Left lung (tissue), 10 donors: ENCODE measurements around the gene ACSBG1. TPM values are rescaled to one million over a fixed set of nuclear protein-coding genes. Genes with fewer than 3 reads are reported as not detected.

Experiments used
- ATAC-seq: fragments of 200-7000 bp; cut with Tn5 transposase; one replicate; pipeline ENCODE4 v1.9.1; 2020; ENCODE audit warnings: moderate library complexity
- DNase-seq, 4 donors: peaks; one replicate each; pipeline ENCODE4 v3.0.0-alpha.2; 2013 to 2020
- H3K27ac ChIP-seq, 2 donors: fragments of 200-600 bp; sonication (generic) in 1 of 2; one replicate each; pipeline versions ENCODE4 v1.5.0 to v1.8.0; 2020 to 2021
- H3K27me3 ChIP-seq, 2 donors: fragments of 200-600 bp; sonication (generic) in 1 of 2; one replicate each; pipeline versions ENCODE4 v1.5.0 to v1.8.0; 2020 to 2021
- H3K36me3 ChIP-seq, 2 donors: fragments of 200-600 bp; sonication (generic) in 1 of 2; one replicate each; pipeline versions ENCODE4 v1.5.0 to v1.8.0; 2020 to 2021
- H3K4me1 ChIP-seq, 2 donors: fragments of 200-600 bp; one replicate each; pipeline ENCODE4 v1.8.0; 2021
- H3K4me3 ChIP-seq, 2 donors: fragments of 200-600 bp; sonication (generic) in 1 of 2; one replicate each; pipeline versions ENCODE4 v1.5.0 to v1.8.0; 2020 to 2021; ENCODE audit warnings: mild to moderate bottlenecking in 1 of 2
- H3K9me3 ChIP-seq, 2 donors: fragments of 200-600 bp; sonication (generic) in 1 of 2; one replicate each; pipeline versions ENCODE4 v1.5.0 to v1.8.0; 2020 to 2021
- intact Hi-C, 2 donors: fragments of 100-400 bp; cut with DNase I; formaldehyde crosslinking; loops; one replicate each; pipeline versions ENCODE4 v1.11.2 to v1.14.2; 2022
- polyA plus RNA-seq, 6 donors: library from polyadenylated mRNA; unstranded; fragments of 120-200 nt; gene quantifications; one replicate each; pipeline ENCODE4 v1.2.1, GENCODE V29; 2013; ENCODE audit not compliant: insufficient read length in 6 of 6
- total RNA-seq, 2 donors: library from RNA; stranded (reverse); fragmentation: NEBNext Ultra II Directional; extraction: Animal tissue kit (Norgen Biotek cat#: 25700); gene quantifications; one replicate each; pipeline ENCODE4 v1.2.1, GENCODE V29; 2021
- TF ChIP-seq, protein P1 (sequence below), 2 donors: fragments of 200-600 bp; sonication (generic) in 1 of 2; IDR thresholded peaks; one replicate each; pipeline versions ENCODE4 v1.5.0 to v1.8.0; 2021; ENCODE audit warnings: antibody characterized with exemption in 2 of 2
- donor health status: DM: no; HTN: yes; CAD: no.
- donor health status: DM: no; HTN: no; CAD: no.

The ACSBG1 gene
- total and polyA plus RNA-seq, 8 donors, result 0.42 to 1.9 (median 0.79) TPM; not detected in 1

DNA sequence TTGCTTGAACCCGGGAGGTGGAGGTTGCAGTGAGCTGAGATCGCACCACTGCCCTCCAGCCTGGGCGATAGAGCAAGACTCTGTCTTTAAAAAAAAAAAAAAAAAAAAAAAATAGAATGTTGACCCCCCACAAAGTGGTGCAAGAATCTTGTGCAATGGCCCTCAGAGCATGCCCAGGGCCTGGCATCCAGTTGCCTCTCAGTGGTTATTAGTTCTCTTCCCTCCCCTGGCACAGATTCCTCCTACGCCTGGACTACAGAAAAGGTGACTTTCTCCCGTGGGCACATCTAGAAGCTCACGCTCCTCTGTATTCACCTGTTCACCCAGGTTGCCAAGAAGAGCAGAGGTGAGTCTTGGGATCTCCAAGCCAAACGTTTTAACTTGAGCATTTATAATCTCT lies 36.7 kb downstream of the ACSBG1 start:
- DNase-seq, result no peak
- TF ChIP-seq, protein P1, sequence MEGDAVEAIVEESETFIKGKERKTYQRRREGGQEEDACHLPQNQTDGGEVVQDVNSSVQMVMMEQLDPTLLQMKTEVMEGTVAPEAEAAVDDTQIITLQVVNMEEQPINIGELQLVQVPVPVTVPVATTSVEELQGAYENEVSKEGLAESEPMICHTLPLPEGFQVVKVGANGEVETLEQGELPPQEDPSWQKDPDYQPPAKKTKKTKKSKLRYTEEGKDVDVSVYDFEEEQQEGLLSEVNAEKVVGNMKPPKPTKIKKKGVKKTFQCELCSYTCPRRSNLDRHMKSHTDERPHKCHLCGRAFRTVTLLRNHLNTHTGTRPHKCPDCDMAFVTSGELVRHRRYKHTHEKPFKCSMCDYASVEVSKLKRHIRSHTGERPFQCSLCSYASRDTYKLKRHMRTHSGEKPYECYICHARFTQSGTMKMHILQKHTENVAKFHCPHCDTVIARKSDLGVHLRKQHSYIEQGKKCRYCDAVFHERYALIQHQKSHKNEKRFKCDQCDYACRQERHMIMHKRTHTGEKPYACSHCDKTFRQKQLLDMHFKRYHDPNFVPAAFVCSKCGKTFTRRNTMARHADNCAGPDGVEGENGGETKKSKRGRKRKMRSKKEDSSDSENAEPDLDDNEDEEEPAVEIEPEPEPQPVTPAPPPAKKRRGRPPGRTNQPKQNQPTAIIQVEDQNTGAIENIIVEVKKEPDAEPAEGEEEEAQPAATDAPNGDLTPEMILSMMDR (IDR thresholded peaks at IDR 0.05), result no peak
- Histone ChIP-seq H3K27ac (no peak overlapping the region), H3K4me3 (no peak overlapping the region), H3K4me1 (no peaks in the 10 kb centered on the region), H3K36me3 (no peaks in the 10 kb centered on the region), H3K9me3 (no peaks in the 10 kb centered on the region), H3K27me3 (no peaks in the 10 kb centered on the region)
- intact Hi-C loops, result loop anchor here in 1 of 2 donors (5.0 kb wide), 1 partner anchor 85 kb away; no protein-coding TSS in a partner anchor
- ATAC-seq, result no peak

DNA sequence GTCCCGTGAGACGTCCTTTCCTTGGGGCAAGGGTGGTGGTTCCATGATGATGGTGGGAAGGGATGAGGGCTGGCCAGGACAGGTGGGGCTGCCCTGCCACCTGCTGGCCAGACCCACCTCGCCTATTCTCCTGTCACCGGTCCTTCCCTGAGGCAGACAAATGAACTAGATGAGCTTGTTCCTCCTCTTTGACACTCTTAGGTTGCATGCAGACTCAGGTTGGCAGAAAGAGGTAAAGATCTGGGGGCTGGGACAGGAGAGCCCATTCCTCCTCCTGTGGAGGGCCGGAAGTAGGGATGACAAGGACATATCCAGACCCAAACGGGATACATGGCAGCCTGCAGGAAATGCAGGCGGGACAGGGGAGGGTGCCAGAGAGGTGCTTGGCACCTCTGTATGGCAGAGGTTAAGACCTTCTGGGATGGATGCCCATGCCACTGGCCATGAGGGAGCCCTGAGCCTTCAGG lies 38.6 kb downstream of the ACSBG1 start:
- peak; percentile 91 for ATAC-seq

DNA sequence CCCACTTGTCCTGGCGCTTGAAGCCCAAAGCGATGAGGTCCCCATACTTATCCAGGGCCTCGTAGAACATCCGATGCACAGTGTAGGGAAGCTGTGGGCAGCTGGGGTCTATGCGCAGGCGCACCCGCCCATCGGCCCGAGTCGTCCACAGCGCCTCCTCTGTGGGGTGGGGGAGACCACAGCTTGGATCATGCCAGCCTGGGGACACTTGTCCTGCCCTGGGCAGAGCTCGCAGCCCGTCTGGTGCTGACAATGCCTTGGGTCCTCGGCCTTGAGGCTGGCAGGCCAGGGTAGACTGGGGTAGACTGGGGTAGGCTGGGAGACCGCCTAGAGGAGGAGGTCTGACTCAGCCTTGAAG lies 39.8 kb downstream of the ACSBG1 start:
- Histone ChIP-seq H3K36me3 (no peaks in the 10 kb centered on the region), H3K27ac (no peak overlapping the region), H3K9me3 (no peaks in the 10 kb centered on the region), H3K4me3 (no peak overlapping the region), H3K27me3 (no peaks in the 10 kb centered on the region), H3K4me1 (no peaks in the 10 kb centered on the region)
- TF ChIP-seq, protein P1 (IDR thresholded peaks at IDR 0.05), result no peak
- DNase-seq (no peak), ATAC-seq (no peak)
- intact Hi-C loops, result no loop called here

More for the DNA sequence above, 38.6 kb downstream of the ACSBG1 start:
- H3K4me3 ChIP-seq, result no peak overlapping the region
- H3K27ac ChIP-seq, result no peak overlapping the region
- H3K4me1 ChIP-seq, result no peaks in the 10 kb centered on the region
- intact Hi-C loops, result loop anchor here in 1 of 2 donors (5.0 kb wide), 1 partner anchor 83 kb away; no protein-coding TSS in a partner anchor
- no peaks in the 10 kb centered on the region for H3K27me3 ChIP-seq
- H3K36me3 ChIP-seq, result no peaks in the 10 kb centered on the region
- TF ChIP-seq, protein P1 (IDR thresholded peaks at IDR 0.05), result peak; percentile 62 to 73
- peak in 1 of 4 donors; percentile 40 for DNase-seq
- no peaks in the 10 kb centered on the region for H3K9me3 ChIP-seq

GRCh38 chr15:78193731-78194567 lies 40.4 kb downstream of the ACSBG1 start:
- Histone ChIP-seq H3K4me3 (no peak overlapping the region), H3K9me3 (no peaks in the 10 kb centered on the region), H3K27me3 (no peaks in the 10 kb centered on the region), H3K36me3 (no peaks in the 10 kb centered on the region), H3K4me1 (no peaks in the 10 kb centered on the region), H3K27ac (no peak overlapping the region)
- DNase-seq (no peak), ATAC-seq (no peak)
- intact Hi-C loops, result no loop called here
- TF ChIP-seq, protein P1 (IDR thresholded peaks at IDR 0.05), result no peak

DNA sequence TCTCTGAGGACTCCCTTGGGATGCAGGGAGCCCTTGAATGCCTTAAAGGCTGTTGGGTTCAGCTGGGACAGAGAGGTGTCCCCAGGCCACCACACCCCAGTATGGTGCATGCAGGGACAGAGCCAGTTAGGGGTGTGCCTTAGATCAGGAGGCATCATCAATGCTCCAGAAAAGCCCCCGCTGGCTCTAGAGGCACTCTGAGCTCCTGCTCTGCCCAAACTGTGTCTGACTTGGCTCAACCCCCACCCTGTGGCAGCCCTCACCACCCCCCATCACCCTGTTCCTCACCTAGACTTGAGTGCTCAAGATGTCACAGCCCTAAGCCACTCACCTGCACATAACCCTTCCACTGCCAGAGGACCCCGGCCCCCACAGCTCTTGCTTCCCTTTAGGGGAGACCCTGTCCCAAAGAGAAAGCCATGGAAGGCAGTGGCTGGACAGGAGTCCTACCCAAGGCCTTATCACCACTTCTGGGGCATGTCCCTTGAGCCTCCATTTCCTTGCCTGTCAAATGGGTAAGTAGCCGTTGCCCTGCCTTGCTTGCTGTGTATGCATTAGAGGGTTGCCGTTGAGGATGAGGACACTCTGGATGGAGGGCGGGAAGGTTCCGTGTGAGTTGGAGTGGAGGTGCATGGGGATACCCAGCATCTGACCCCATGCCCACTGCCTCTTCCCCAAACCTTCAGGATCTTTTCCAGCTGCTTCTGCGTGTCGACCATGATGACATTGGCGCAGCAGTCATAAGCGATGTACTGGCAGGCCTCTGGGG lies 41.4 kb downstream of the ACSBG1 start:
- no peaks in the 10 kb centered on the region for H3K27me3 ChIP-seq
- no peak for ATAC-seq

More for the DNA sequence above, 41.4 kb downstream of the ACSBG1 start:
- no peaks in the 10 kb centered on the region for H3K4me1 ChIP-seq
- H3K9me3 ChIP-seq, result no peaks in the 10 kb centered on the region
- no peaks in the 10 kb centered on the region for H3K36me3 ChIP-seq
- H3K4me3 ChIP-seq, result no peak overlapping the region
- intact Hi-C loops, result no loop called here
- DNase-seq, result no peak
- TF ChIP-seq, protein P1 (IDR thresholded peaks at IDR 0.05), result no peak
- no peak overlapping the region for H3K27ac ChIP-seq
